ENCODE measurements around the gene EMP1. TPM values are rescaled to one million over a fixed set of nuclear protein-coding genes. Genes with fewer than 3 reads are reported as not detected.

EMP1 gene
- total RNA-seq, 4 donors from 2014 or later = 231 to 489 (median 258) TPM

DNA sequence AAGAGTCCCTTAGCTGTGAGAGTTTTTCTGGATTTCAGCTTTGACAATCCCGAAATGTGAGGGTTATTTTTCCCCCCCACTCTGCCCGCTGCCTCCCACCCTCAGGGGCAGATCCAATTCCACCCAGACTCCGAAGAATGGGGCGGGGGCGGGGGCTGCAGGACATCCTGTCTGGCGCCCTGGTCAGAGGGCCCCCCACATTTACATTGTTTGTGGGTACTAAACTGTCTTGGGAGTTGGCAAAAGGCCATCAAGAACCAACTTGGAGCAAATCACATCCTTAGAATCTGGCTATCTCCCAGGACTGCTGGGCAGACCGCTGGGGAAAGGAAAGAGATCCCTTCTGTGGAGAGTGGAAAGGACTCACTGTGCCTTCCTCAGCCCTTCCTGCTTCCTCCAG lies 2.4 kb downstream of the EMP1 start:
- WGBS, 2 donors = 19 to 22% methylated on average over 7 of the region's 7 CpGs
- peaks cover 0 to 82% (median 48%) of the 10 kb centered on the region in 4 donors for H3K4me1 ChIP-seq
- H3K27me3 ChIP-seq = no peaks in the 10 kb centered on the region
- peak overlapping the region; percentile 19 to 65 (median 46) for H3K4me3 ChIP-seq
- TF ChIP-seq EP300 (IDR thresholded peaks at IDR 0.05) (peak in 1 of 2 donors; percentile 20), POLR2A (IDR thresholded peaks at IDR 0.05) (no peak)
- H3K27ac ChIP-seq = peak overlapping the region; percentile 32 to 98 (median 94)
- no peaks in the 10 kb centered on the region for H3K36me3 ChIP-seq
- H3K9me3 ChIP-seq = no peaks in the 10 kb centered on the region
- no peak for DNase-seq (ENCODE audit: low spot score in 2 of 2)

DNA sequence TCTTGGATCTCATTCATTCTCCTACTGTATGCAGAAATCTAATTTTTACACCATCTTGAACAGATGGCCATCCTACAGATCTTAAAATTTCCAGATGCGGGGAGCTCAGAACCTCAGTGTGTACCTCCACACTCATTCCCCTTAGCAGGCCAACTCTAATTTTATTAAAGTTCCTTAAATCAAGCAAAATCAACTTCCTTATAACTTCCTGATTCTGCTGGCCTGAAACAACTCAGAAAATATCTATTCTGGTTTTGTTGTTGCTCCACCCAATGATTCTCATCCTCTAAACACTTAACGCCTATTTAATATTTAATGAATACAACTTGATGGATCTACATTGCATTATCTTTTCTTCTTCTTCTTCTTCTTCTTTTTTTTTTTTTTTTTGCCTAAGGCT lies 3.1 kb downstream of the EMP1 start:
- H3K27ac ChIP-seq = peak overlapping the region in 3 of 4 donors; percentile 92 to 98 (median 96)
- no peak for DNase-seq (ENCODE audit: low spot score in 2 of 2)
- H3K4me1 ChIP-seq = peaks cover 0 to 82% (median 47%) of the 10 kb centered on the region in 4 donors
- H3K9me3 ChIP-seq = no peaks in the 10 kb centered on the region
- no peaks in the 10 kb centered on the region for H3K27me3 ChIP-seq
- TF ChIP-seq, protein P1, sequence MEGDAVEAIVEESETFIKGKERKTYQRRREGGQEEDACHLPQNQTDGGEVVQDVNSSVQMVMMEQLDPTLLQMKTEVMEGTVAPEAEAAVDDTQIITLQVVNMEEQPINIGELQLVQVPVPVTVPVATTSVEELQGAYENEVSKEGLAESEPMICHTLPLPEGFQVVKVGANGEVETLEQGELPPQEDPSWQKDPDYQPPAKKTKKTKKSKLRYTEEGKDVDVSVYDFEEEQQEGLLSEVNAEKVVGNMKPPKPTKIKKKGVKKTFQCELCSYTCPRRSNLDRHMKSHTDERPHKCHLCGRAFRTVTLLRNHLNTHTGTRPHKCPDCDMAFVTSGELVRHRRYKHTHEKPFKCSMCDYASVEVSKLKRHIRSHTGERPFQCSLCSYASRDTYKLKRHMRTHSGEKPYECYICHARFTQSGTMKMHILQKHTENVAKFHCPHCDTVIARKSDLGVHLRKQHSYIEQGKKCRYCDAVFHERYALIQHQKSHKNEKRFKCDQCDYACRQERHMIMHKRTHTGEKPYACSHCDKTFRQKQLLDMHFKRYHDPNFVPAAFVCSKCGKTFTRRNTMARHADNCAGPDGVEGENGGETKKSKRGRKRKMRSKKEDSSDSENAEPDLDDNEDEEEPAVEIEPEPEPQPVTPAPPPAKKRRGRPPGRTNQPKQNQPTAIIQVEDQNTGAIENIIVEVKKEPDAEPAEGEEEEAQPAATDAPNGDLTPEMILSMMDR (IDR thresholded peaks at IDR 0.05) = no peak
- TF ChIP-seq POLR2A (IDR thresholded peaks at IDR 0.05) (no peak), EP300 (IDR thresholded peaks at IDR 0.05) (no peak)
- no peaks in the 10 kb centered on the region for H3K36me3 ChIP-seq
- peak overlapping the region in 3 of 4 donors; percentile 43 to 65 (median 50) for H3K4me3 ChIP-seq
- WGBS, 2 donors = 48 to 54% methylated on average over 2 of the region's 2 CpGs

DNA sequence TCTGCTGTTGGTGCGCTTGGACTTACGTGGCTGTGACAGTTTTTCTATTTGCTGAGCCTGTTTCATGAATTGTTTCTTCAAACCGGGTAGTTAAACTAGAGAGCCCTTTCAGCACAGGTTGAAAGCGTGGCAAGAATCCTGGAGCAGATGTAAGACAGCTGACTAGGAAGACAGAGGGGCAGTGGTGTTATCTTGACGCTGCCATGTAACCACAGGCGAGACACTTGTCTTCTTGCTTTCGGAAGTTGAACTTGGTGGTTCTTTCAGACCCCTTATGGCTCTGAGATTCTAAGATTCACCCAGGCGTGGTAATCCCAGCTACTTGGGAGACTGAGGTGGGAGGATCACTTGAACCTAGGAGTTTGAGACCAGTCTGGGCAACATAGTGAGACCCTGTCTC lies 4.3 kb downstream of the EMP1 start:
- TF ChIP-seq, protein P1 (IDR thresholded peaks at IDR 0.05) = no peak
- TF ChIP-seq POLR2A (IDR thresholded peaks at IDR 0.05) = no peak
- no peak for TF ChIP-seq EP300 (IDR thresholded peaks at IDR 0.05)
- Histone ChIP-seq H3K9me3 (no peaks in the 10 kb centered on the region), H3K4me1 (peaks cover 0 to 82% (median 44%) of the 10 kb centered on the region in 4 donors), H3K27ac (peak overlapping the region in 2 of 4 donors; percentile 96 to 98), H3K4me3 (peak overlapping the region in 1 of 4 donors; percentile 65), H3K36me3 (no peaks in the 10 kb centered on the region), H3K27me3 (no peaks in the 10 kb centered on the region)
- 66 to 73% methylated on average over 8 of the region's 8 CpGs for WGBS, 2 donors
- DNase-seq (ENCODE audit: low spot score in 2 of 2) = no peak

DNA sequence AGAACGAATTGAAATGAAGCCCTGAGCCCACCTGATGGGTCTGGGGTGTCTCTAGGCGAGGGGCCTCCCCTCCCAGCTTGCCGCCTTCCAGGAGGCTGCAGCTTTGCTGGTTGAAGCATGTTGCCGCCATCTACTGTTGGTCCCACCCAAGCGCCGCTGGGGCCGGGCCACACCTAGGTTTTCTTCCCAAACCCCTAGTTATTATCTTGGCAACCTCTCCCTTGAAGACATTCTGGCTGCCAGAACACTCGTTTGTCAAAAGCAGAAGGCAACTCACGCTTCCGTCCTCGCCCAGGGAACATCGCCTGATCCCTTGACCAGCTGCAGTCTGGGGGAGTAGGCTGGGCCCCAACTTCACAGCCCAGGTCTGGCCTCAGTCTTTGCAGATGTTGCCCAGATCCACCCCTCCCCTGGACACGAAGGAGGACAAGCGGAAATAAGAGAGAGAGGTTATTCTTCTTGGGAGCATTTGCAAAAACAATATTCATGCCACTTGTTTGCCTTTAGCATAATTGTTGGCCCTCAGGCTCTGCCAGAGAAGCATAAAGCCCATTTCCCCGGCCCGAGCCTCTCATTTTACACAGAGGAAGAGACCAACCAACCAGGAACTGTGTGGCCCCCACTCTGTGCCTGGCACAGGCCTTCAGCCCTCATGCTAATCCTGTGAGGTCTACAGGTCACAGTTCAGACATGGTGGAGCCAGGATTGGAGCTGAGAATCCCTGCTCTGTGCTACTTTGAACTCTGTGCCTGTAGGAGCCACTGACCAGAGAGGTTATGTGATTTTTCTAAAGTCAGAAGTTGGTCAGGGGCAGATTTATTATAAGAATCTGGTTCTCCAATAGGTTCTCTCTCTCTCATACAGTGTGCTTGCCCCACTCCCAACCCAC lies 6.8 kb downstream of the EMP1 start:
- no peaks in the 10 kb centered on the region for H3K9me3 ChIP-seq
- DNase-seq (ENCODE audit: low spot score in 2 of 2) = peak; percentile 54 to 65
- TF ChIP-seq EP300 (IDR thresholded peaks at IDR 0.05) (peak in 1 of 2 donors; percentile 58), POLR2A (IDR thresholded peaks at IDR 0.05) (no peak)
- TF ChIP-seq, protein P1 (IDR thresholded peaks at IDR 0.05) = peak in 3 of 5 experiments; percentile 14 to 38 (median 16)
- no peaks in the 10 kb centered on the region for H3K36me3 ChIP-seq
- peaks cover 0 to 98% (median 54%) of the 10 kb centered on the region in 4 donors for H3K4me1 ChIP-seq
- peak overlapping the region; percentile 2 to 98 (median 51) for H3K27ac ChIP-seq
- WGBS, 2 donors = 45 to 46% methylated on average over 16 of the region's 16 CpGs
- H3K4me3 ChIP-seq = peak overlapping the region in 1 of 4 donors; percentile 65
- no peaks in the 10 kb centered on the region for H3K27me3 ChIP-seq

DNA sequence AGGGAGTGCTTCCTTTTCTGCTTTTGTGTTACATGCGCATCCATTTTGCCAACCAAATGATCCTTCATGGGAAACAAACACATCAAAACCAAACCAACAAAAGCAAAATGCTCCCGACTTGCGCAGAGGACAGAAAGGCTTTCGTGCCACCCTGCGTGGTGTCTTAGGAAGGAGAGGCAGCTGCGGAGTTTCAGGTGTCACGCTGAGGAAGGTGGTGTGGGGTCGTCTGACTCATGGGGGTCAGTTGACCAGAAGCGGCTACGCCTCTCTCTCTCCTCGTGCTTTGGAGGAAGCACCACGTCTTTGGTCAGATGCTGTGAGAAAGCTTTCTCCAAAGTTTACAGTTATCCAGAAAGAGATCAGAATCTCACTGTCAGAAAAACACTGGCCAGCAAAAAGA lies 7.9 kb downstream of the EMP1 start:
- 65 to 72% methylated on average over 12 of the region's 12 CpGs for WGBS, 2 donors
- Histone ChIP-seq H3K27me3 (no peaks in the 10 kb centered on the region), H3K9me3 (no peaks in the 10 kb centered on the region), H3K36me3 (no peaks in the 10 kb centered on the region), H3K4me1 (peaks cover 4 to 100% (median 56%) of the 10 kb centered on the region in 4 donors), H3K27ac (peak overlapping the region in 2 of 4 donors; percentile 96 to 98), H3K4me3 (no peak overlapping the region)
- TF ChIP-seq EP300 (IDR thresholded peaks at IDR 0.05) = peak in 1 of 2 donors; percentile 25
- TF ChIP-seq, protein P1 (IDR thresholded peaks at IDR 0.05) = no peak
- DNase-seq (ENCODE audit: low spot score in 2 of 2) = no peak

Measured in tibial nerve (tissue), 4 donors.